HG02943 (cell line): ENCODE data around the gene SERPINB6.
"Not testable (repeated sequence)": the region's sequence is repeated elsewhere in the genome, so short reads cannot be mapped to it uniquely, and the experiment has no call there.

ENCODE experiments used
- ATAC-seq: cut with Tn5 transposase; IDR thresholded peaks from one replicate; pipeline ENCODE4 v1.9.1; 2021; ENCODE audit warnings: mild to moderate bottlenecking, low read depth, moderate library complexity; ENCODE audit not compliant: unreplicated experiment

Gene SERPINB6

GRCh38 chr6:2999618-3000557 lies 28.5 kb upstream of the SERPINB6 start, which contains the start of gene NQO2:
Gene NQO2, plus strand, starts transcription at chr6:2999894. Its CDS starts 6,659 bp downstream, at chr6:3006553.
- ATAC-seq: peak; percentile 63

GRCh38 chr6:2998998-2999617 lies 27.7 kb upstream of the SERPINB6 start:
- ATAC-seq: peak; percentile 26

- not testable (repeated sequence) for ATAC-seq
Measured at GRCh38 chr6:2998249-2998997, 27.1 kb upstream of the SERPINB6 start.

GRCh38 chr6:2993755-2994317 lies 22.5 kb upstream of the SERPINB6 start:
- no peak for ATAC-seq

GRCh38 chr6:2992330-2992979 lies 21.1 kb upstream of the SERPINB6 start:
- no peak for ATAC-seq

- ATAC-seq: no peak
Measured at GRCh38 chr6:2990932-2991506, 19.7 kb upstream of the SERPINB6 start.

GRCh38 chr6:2990248-2990931 lies 19.0 kb upstream of the SERPINB6 start:
- ATAC-seq: no peak

- ATAC-seq: peak; percentile 74
Measured at GRCh38 chr6:2989332-2990247, 18.2 kb upstream of the SERPINB6 start.

- ATAC-seq: peak; percentile 54
Measured at GRCh38 chr6:2988426-2989331, 17.3 kb upstream of the SERPINB6 start.

- ATAC-seq: no peak
Measured at GRCh38 chr6:2988094-2988425, 16.7 kb upstream of the SERPINB6 start.

- no peak for ATAC-seq
Measured at GRCh38 chr6:2986722-2987221, 15.4 kb upstream of the SERPINB6 start.

- ATAC-seq: no peak
Measured at GRCh38 chr6:2984738-2985406, 13.5 kb upstream of the SERPINB6 start.

- ATAC-seq: no peak
Measured at GRCh38 chr6:2982426-2983117, 11.2 kb upstream of the SERPINB6 start.

- no peak for ATAC-seq
Measured at GRCh38 chr6:2980465-2980855, 9.1 kb upstream of the SERPINB6 start.

- no peak for ATAC-seq
Measured at GRCh38 chr6:2979819-2980464, 8.6 kb upstream of the SERPINB6 start.
